ENCODE measurements around the gene ZNF358. TPM values are rescaled to one million over a fixed set of nuclear protein-coding genes. Genes with fewer than 3 reads are reported as not detected.

The ZNF358 gene
- total and polyA plus RNA-seq, 4 donors: 49.1 to 119 (median 56.5) TPM

DNA sequence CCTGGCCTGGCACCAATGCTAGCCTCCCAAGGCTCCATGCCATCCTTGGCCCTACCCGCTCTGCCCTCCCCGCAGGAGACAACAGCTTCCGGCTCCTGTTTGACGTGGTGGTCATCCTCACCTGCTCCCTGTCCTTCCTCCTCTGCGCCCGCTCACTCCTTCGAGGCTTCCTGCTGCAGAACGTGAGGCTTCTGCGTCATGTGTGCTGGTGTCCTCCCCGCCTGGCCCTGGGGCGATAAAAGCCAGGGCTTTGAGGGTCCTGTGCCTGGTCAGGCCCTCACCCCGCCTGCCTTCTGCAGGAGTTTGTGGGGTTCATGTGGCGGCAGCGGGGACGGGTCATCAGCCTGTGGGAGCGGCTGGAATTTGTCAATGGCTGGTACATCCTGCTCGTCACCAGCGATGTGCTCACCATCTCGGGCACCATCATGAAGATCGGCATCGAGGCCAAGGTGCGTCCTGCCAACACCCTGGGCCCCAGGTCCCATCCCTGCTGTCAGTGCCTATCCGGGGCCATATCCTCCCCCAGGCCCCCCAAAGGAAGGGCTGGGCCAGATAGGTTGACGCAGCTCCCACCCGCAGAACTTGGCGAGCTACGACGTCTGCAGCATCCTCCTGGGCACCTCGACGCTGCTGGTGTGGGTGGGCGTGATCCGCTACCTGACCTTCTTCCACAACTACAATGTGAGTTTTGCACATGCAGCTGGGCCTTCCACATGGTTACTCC is 12.8 kb downstream of the ZNF358 start:
- H3K27ac ChIP-seq (ENCODE audit: low read depth in 1 of 2, low read length in 2 of 2): no peak overlapping the region
- ATAC-seq (ENCODE audit: low FRiP score) (no peak), DNase-seq (no peak)
- intact Hi-C loops (cut with DNase I): no loop called here
- H3K4me1 ChIP-seq (ENCODE audit: control insufficient read depth in 1 of 2, insufficient read depth in 2 of 2, low read length in 2 of 2): no peaks in the 10 kb centered on the region
- H3K9me3 ChIP-seq (ENCODE audit: control insufficient read depth, low read length): no peaks in the 10 kb centered on the region
- H3K36me3 ChIP-seq (ENCODE audit: control insufficient read depth in 1 of 2, insufficient read depth in 2 of 2, low read length in 1 of 2): no peaks in the 10 kb centered on the region
- 93 to 94% methylated on average over 32 of the region's 32 CpGs for WGBS, 2 donors
- no peaks in the 10 kb centered on the region for H3K27me3 ChIP-seq (ENCODE audit: control insufficient read depth in 1 of 2, insufficient read depth in 2 of 2, low read length in 1 of 2)
- no peak overlapping the region for H3K4me3 ChIP-seq (ENCODE audit: low read length in 2 of 2)

DNA sequence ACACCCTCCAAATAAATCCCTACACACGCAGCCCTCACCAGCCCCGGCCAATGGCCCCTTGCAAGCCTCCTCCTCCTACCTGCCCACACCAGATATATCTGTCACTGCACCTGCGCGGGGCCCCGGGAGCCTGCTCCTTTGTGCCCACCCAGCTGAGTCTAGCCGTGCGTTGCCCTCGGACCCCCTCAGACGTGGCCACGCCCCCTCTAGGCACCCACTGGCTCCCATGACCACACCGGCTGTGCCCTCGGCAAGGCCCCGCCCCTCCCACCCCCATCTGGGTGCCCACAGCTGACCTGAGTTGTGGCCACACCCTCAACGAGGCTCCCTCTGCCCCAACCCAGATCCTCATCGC is 13.3 kb downstream of the ZNF358 start:
- intact Hi-C loops (cut with DNase I): no loop called here

DNA sequence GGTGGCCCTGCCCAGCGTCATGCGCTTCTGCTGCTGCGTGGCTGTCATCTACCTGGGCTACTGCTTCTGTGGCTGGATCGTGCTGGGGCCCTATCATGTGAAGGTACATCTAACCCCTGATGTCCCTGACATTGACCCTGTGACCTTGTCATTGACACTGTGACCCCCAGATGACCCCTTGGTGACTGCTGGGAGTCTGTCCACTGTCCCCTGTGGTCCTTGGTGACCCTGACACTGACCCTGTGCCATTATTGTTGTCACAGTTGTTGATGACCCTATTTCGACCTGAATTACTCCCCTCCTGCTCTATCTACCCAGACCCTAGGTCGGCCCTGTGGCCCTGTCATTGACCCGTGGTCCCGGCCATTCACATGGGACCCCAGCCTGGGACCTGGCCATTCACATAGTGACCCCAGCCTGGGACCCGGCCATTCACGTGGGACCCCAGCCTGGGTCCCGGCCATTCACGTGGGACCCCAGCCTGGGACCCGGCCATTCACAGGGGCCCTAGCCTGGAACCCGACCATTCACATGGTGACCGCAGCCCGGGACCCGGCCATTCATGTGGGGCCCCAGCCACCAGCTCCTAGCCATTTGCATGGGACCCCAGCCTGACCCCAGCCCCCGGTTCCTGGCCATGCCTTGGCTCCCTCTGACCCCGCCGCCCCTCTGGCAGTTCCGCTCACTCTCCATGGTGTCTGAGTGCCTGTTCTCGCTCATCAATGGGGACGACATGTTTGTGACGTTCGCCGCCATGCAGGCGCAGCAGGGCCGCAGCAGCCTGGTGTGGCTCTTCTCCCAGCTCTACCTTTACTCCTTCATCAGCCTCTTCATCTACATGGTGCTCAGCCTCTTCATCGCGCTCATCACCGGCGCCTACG is 13.9 kb downstream of the ZNF358 start:
- ATAC-seq (ENCODE audit: low FRiP score) (no peak), DNase-seq (no peak)
- H3K36me3 ChIP-seq (ENCODE audit: control insufficient read depth in 1 of 2, insufficient read depth in 2 of 2, low read length in 1 of 2): no peaks in the 10 kb centered on the region
- WGBS, 2 donors: 95% methylated on average over 33 of the region's 33 CpGs
- H3K4me3 ChIP-seq (ENCODE audit: low read length in 2 of 2): no peak overlapping the region
- no peaks in the 10 kb centered on the region for H3K4me1 ChIP-seq (ENCODE audit: control insufficient read depth in 1 of 2, insufficient read depth in 2 of 2, low read length in 2 of 2)
- no peak overlapping the region for H3K27ac ChIP-seq (ENCODE audit: low read depth in 1 of 2, low read length in 2 of 2)
- intact Hi-C loops (cut with DNase I): loop anchor here (10.0 kb wide), 2 partner anchors 135 to 175 kb away; no protein-coding TSS in a partner anchor
- no peaks in the 10 kb centered on the region for H3K27me3 ChIP-seq (ENCODE audit: control insufficient read depth in 1 of 2, insufficient read depth in 2 of 2, low read length in 1 of 2)
- no peaks in the 10 kb centered on the region for H3K9me3 ChIP-seq (ENCODE audit: control insufficient read depth, low read length)

More for the DNA sequence above, 13.3 kb downstream of the ZNF358 start:
- ATAC-seq (ENCODE audit: low FRiP score) (no peak), DNase-seq (no peak)
- Histone ChIP-seq H3K4me3 (ENCODE audit: low read length in 2 of 2) (no peak overlapping the region), H3K4me1 (ENCODE audit: control insufficient read depth in 1 of 2, insufficient read depth in 2 of 2, low read length in 2 of 2) (no peaks in the 10 kb centered on the region), H3K27ac (ENCODE audit: low read depth in 1 of 2, low read length in 2 of 2) (no peak overlapping the region), H3K27me3 (ENCODE audit: control insufficient read depth in 1 of 2, insufficient read depth in 2 of 2, low read length in 1 of 2) (no peaks in the 10 kb centered on the region), H3K9me3 (ENCODE audit: control insufficient read depth, low read length) (no peaks in the 10 kb centered on the region), H3K36me3 (ENCODE audit: control insufficient read depth in 1 of 2, insufficient read depth in 2 of 2, low read length in 1 of 2) (no peaks in the 10 kb centered on the region)
- 78 to 83% methylated on average over 14 to 15 of the region's 15 CpGs for WGBS, 2 donors

DNA sequence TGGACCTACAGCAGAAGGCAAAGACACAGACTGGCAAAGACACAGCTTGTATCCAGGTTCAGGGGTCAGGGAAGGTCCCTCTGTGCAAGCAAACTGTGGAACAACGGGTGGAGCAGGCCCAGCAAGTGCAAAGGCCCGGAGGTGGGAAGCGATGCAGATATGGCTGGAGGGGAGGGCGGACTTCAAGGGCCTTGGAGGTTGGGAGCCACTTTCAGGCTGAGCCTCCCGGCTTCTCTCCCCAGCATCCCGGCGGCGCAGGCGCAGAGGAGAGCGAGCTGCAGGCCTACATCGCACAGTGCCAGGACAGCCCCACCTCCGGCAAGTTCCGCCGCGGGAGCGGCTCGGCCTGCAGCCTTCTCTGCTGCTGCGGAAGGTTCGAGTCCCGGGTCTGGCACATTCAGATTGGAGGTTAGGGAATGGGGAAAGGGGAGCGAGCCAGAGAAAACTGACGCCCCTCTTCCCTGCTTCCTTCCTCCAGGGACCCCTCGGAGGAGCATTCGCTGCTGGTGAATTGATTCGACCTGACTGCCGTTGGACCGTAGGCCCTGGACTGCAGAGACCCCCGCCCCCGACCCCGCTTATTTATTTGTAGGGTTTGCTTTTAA is 17.5 kb downstream of the ZNF358 start:
- Histone ChIP-seq H3K36me3 (ENCODE audit: control insufficient read depth in 1 of 2, insufficient read depth in 2 of 2, low read length in 1 of 2) (no peaks in the 10 kb centered on the region), H3K9me3 (ENCODE audit: control insufficient read depth, low read length) (no peaks in the 10 kb centered on the region), H3K4me1 (ENCODE audit: control insufficient read depth in 1 of 2, insufficient read depth in 2 of 2, low read length in 2 of 2) (no peaks in the 10 kb centered on the region), H3K27me3 (ENCODE audit: control insufficient read depth in 1 of 2, insufficient read depth in 2 of 2, low read length in 1 of 2) (no peaks in the 10 kb centered on the region), H3K27ac (ENCODE audit: low read depth in 1 of 2, low read length in 2 of 2) (peak overlapping the region in 1 of 2 donors; percentile 41), H3K4me3 (ENCODE audit: low read length in 2 of 2) (peak overlapping the region; percentile 42 to 43)
- intact Hi-C loops (cut with DNase I): loop anchor here (10.0 kb wide), 2 partner anchors 139 to 179 kb away; no protein-coding TSS in a partner anchor
- WGBS, 2 donors: 15 to 17% methylated on average over 30 of the region's 30 CpGs
- ATAC-seq (ENCODE audit: low FRiP score): peak; percentile 55
- peak; percentile 90 to 92 for DNase-seq

DNA sequence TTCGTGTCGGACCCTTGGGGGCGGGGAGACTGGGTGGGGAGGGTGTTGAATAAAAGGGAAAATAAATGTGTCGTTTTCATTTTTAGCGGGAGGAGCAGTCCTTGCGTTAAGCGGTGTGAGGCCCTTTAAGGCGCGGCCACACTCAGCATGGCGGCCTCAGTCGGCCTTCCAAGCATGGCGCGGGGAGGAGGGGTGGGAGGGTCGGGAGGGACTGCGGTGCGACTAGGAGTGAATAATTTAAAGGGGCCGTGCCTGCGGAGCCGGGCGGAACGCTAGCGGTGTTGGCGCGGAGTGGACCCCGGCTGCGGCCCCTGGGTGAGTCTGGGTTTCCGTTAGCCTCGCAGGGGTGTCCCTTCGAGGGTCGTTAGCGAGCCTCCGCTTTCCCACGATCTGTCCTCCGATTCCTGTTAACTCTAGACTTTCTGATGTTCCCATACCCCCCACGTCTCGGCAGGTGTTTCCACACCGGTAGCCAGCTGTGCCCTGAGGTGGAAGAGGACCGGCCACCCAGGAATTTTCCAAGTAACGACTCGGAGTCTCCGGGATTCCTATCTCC is 18.1 kb downstream of the ZNF358 start:
- H3K36me3 ChIP-seq (ENCODE audit: control insufficient read depth in 1 of 2, insufficient read depth in 2 of 2, low read length in 1 of 2): peaks cover 0 to 3% of the 10 kb centered on the region in 2 donors
- peak overlapping the region; percentile 23 to 93 for H3K27ac ChIP-seq (ENCODE audit: low read depth in 1 of 2, low read length in 2 of 2)
- peak; percentile 90 for ATAC-seq (ENCODE audit: low FRiP score)
- intact Hi-C loops (cut with DNase I): loop anchor here (1.0 to 10.0 kb wide), 4 partner anchors 12 to 179 kb away; partner anchors contain the start of genes MCOLN1 (in 1 of the 2) and PEX11G (in 1 of the 2)
- DNase-seq: peak; percentile 93 to 96
- H3K9me3 ChIP-seq (ENCODE audit: control insufficient read depth, low read length): no peaks in the 10 kb centered on the region
- H3K4me1 ChIP-seq (ENCODE audit: control insufficient read depth in 1 of 2, insufficient read depth in 2 of 2, low read length in 2 of 2): no peaks in the 10 kb centered on the region
- peak overlapping the region; percentile 76 to 82 for H3K4me3 ChIP-seq (ENCODE audit: low read length in 2 of 2)
- H3K27me3 ChIP-seq (ENCODE audit: control insufficient read depth in 1 of 2, insufficient read depth in 2 of 2, low read length in 1 of 2): no peaks in the 10 kb centered on the region
- 0 to 1% methylated on average over 37 to 41 of the region's 41 CpGs for WGBS, 2 donors

DNA sequence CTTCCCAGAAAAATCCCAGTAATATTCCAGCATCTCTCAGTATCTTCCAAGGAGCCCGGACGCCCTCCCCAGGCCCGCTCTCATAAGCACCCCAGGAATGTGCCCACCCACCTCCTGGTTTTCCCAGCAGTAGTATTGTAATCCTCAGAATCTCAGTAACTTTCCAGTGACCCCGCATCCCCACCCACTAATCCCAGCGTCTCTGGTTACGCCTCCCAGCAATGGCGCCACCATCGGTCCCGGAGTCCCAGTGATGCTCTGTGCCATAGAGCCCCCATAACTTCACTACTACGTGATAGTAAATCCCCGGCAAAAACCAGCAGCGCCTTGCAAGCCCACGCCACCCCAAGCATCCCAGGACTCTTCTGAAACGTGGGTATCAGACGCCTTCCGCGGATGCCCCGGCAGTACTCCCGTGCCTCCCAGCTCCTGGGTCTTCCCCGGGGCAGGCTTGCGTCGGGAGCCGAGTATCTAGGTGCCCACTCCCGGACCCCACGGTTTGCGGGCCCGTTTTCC is 18.7 kb downstream of the ZNF358 start:
- peak; percentile 89 for ATAC-seq (ENCODE audit: low FRiP score)
- peak; percentile 87 to 90 for DNase-seq
- Histone ChIP-seq H3K36me3 (ENCODE audit: control insufficient read depth in 1 of 2, insufficient read depth in 2 of 2, low read length in 1 of 2) (peaks cover 0 to 3% of the 10 kb centered on the region in 2 donors), H3K27me3 (ENCODE audit: control insufficient read depth in 1 of 2, insufficient read depth in 2 of 2, low read length in 1 of 2) (no peaks in the 10 kb centered on the region), H3K4me1 (ENCODE audit: control insufficient read depth in 1 of 2, insufficient read depth in 2 of 2, low read length in 2 of 2) (no peaks in the 10 kb centered on the region), H3K9me3 (ENCODE audit: control insufficient read depth, low read length) (no peaks in the 10 kb centered on the region), H3K4me3 (ENCODE audit: low read length in 2 of 2) (peak overlapping the region; percentile 76 to 82), H3K27ac (ENCODE audit: low read depth in 1 of 2, low read length in 2 of 2) (peak overlapping the region; percentile 34 to 93)
- intact Hi-C loops (cut with DNase I): loop anchor here (1.0 to 10.0 kb wide), 5 partner anchors 12 to 180 kb away; partner anchors contain the start of genes MCOLN1 (in 1 of the 2) and PEX11G (in 1 of the 2)
- WGBS, 2 donors: 0% methylated on average over 27 of the region's 27 CpGs

DNA sequence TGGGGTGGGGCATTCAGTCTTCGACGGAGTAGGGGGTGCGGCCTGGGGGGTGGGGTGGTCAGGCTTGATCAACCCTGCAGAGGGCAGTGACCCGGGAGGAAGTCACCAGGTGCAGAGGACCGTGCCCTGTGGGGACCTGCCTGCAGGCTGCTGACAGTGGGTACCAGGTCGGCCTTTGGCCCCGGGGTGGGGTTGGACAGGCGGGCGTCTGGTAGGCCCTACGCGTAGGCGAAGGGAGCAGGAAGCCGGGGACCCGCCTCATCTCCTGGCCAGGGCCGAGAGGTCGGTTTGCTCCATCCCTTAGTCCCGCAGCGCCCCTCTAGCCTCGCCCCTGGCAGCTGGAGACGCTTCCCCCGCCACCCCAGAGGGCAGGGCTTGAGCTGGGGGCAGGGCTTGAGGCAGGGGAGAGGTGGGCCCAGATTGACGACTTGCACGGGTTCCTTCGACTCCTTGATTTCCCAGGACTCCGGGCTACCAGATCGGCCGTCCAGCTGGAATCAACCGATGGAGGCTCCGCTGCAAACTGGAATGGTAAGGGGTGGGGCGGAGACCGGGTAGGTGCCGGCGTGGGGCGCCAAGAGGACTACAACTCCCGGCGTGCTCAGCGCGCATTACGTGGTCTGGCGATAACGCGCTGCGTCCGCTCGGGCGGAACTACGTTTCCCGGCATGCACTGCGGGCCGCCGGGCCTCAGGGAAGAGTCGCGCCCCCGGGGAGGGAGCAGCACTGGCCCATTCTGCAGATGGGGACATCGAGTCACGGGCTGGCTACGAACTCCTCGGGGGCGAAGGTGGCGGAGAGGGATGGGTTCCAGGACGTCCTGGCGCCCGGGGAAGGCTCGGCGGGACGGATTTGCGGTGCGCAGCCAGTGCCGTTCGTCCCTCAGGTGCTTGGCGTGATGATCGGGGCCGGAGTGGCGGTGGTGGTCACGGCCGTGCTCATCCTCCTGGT is 19.4 kb downstream of the ZNF358 start, which contains the start of gene PNPLA6:
PNPLA6 (plus strand) TSS at position 671 of the 951 bp plus-strand sequence; CDS start at position 743, 72 bp downstream.
- peak; percentile 98 to 99 for DNase-seq
- H3K36me3 ChIP-seq (ENCODE audit: control insufficient read depth in 1 of 2, insufficient read depth in 2 of 2, low read length in 1 of 2): peaks cover 3% of the 10 kb centered on the region in 2 donors
- intact Hi-C loops (cut with DNase I): loop anchor here (2.0 to 10.0 kb wide), 4 partner anchors 47 to 181 kb away; partner anchors contain the start of gene PEX11G (in 1 of the 2)

More for the DNA sequence above, 19.4 kb downstream of the ZNF358 start, which contains the start of gene PNPLA6:
- Histone ChIP-seq H3K4me1 (ENCODE audit: control insufficient read depth in 1 of 2, insufficient read depth in 2 of 2, low read length in 2 of 2) (no peaks in the 10 kb centered on the region), H3K27me3 (ENCODE audit: control insufficient read depth in 1 of 2, insufficient read depth in 2 of 2, low read length in 1 of 2) (no peaks in the 10 kb centered on the region), H3K9me3 (ENCODE audit: control insufficient read depth, low read length) (no peaks in the 10 kb centered on the region), H3K4me3 (ENCODE audit: low read length in 2 of 2) (peak within 1 kb of the TSS; percentile 44 to 82), H3K27ac (ENCODE audit: low read depth in 1 of 2, low read length in 2 of 2) (peak within 1 kb of the TSS; percentile 34 to 93)
- WGBS, 2 donors: 0% methylated on average over 71 to 76 of the region's 76 CpGs
- ATAC-seq (ENCODE audit: low FRiP score): peak; percentile 93

Measured in aorta (tissue), 5 donors.